CD4-positive, alpha-beta memory T cell (primary cell): ENCODE data around the gene TNFAIP3. TPM values are rescaled to one million over a fixed set of nuclear protein-coding genes. Genes with fewer than 3 reads are reported as not detected.
A peak's percentile ranks its signal among the peaks of the same experiment; 100 is the strongest.

Experiments used
- CTCF ChIA-PET: fragments of 350-600 bp; sonication (Branson Sonifier 250); formaldehyde crosslinking; loops from one replicate; lab custom pipeline; 2021; ENCODE audit warnings: inconsistent platforms; ENCODE audit not compliant: partially characterized antibody; lab: Charles Lee
- POLR2A ChIA-PET: fragments of 350-600 bp; sonication (Branson Sonifier 250); formaldehyde crosslinking; loops from one replicate; lab custom pipeline; 2021; ENCODE audit not compliant: partially characterized antibody; lab: Charles Lee
- DNase-seq, 5 donors: peaks; one replicate each; pipeline versions ENCODE4 v3.0.0 to v3.0.0-alpha.2; 2020 to 2022; ENCODE audit warnings: mixed read lengths in 1 of 5
- H3K27ac ChIP-seq: one replicate; pipeline ENCODE4 v1.7.0; 2013; ENCODE audit warnings: low read depth, low read length
- H3K27me3 ChIP-seq: 2 replicates; pipeline ENCODE4 v1.7.0; 2013; ENCODE audit warnings: mild to moderate bottlenecking, low read length, moderate library complexity; ENCODE audit not compliant: insufficient read depth
- H3K36me3 ChIP-seq: 2 replicates; pipeline ENCODE4 v1.7.0; 2013; ENCODE audit warnings: mild to moderate bottlenecking, low read length, moderate library complexity; ENCODE audit not compliant: insufficient read depth
- H3K4me1 ChIP-seq: 2 replicates; pipeline ENCODE4 v1.7.0; 2013; ENCODE audit warnings: mild to moderate bottlenecking, low read length, moderate library complexity; ENCODE audit not compliant: insufficient read depth
- H3K4me3 ChIP-seq, 2 donors: one replicate each; pipeline ENCODE4 v1.7.0; 2013; ENCODE audit warnings: low read length in 2 of 2, mild to moderate bottlenecking in 1 of 2
- H3K9me3 ChIP-seq, 2 donors: one replicate each; pipeline ENCODE4 v1.7.0; 2013; ENCODE audit warnings: low read length in 2 of 2, control low read depth in 1 of 2; ENCODE audit not compliant: control insufficient read depth in 1 of 2
- H3K27ac Mint-ChIP-seq, 7 donors: one replicate each; pipeline ENCODE4 v1.8.0; 2020 to 2021; ENCODE audit warnings: mixed read lengths in 7 of 7, mild to moderate bottlenecking in 6 of 7, inconsistent platforms in 3 of 7, moderate library complexity in 3 of 7
- H3K27me3 Mint-ChIP-seq, 2 donors: one replicate each; pipeline ENCODE4 v1.8.0; 2020 to 2021; ENCODE audit warnings: mixed read lengths in 2 of 2
- H3K36me3 Mint-ChIP-seq, 2 donors: one replicate each; pipeline ENCODE4 v1.8.0; 2020 to 2021; ENCODE audit warnings: mixed read lengths in 2 of 2, inconsistent platforms in 1 of 2, mild to moderate bottlenecking in 1 of 2
- H3K4me1 Mint-ChIP-seq, 4 donors: one replicate each; pipeline ENCODE4 v1.8.0; 2020 to 2021; ENCODE audit warnings: mixed read lengths in 4 of 4, mild to moderate bottlenecking in 1 of 4
- H3K4me3 Mint-ChIP-seq, 8 donors: one replicate each; pipeline ENCODE4 v1.8.0; 2020 to 2021; ENCODE audit warnings: mixed read lengths in 8 of 8, mild to moderate bottlenecking in 7 of 8, moderate library complexity in 6 of 8, inconsistent platforms in 3 of 8
- H3K9me3 Mint-ChIP-seq, 8 donors: one replicate each; pipeline ENCODE4 v1.8.0; 2020 to 2021; ENCODE audit warnings: mixed read lengths in 8 of 8, mild to moderate bottlenecking in 5 of 8, inconsistent platforms in 3 of 8, moderate library complexity in 1 of 8
- intact Hi-C: fragments of 100-400 bp; cut with micrococcal nuclease; formaldehyde crosslinking; loops from one replicate; pipeline ENCODE4 v1.15.1; 2023
- polyA plus RNA-seq, 2 donors: library from polyadenylated mRNA; unstranded; fragments of 300-500 nt; fragmentation: Illumina TruSeq; gene quantifications; one replicate each; pipeline ENCODE4 v1.2.3, GENCODE V29; 2021
- total RNA-seq, 2 experiments: library from RNA; stranded (reverse); gene quantifications; one replicate each; pipeline ENCODE4 v1.2.3, GENCODE V29; 2021

The TNFAIP3 gene
- total and polyA plus RNA-seq, 4 experiments from 2014 or later = 112 to 318 (median 155) TPM

GRCh38 chr6:137907170-137907569, 40.1 kb downstream of the TNFAIP3 start:
- peaks cover 12 to 35% (median 18%) of the 10 kb centered on the region in 4 donors for H3K4me1 Mint-ChIP-seq
- peak overlapping the region in 1 of 8 donors; percentile 22 for H3K4me3 Mint-ChIP-seq
- no peak for DNase-seq
- H3K9me3 ChIP-seq = no peaks in the 10 kb centered on the region
- no peaks in the 10 kb centered on the region for H3K36me3 ChIP-seq
- no peaks in the 10 kb centered on the region for H3K9me3 Mint-ChIP-seq
- H3K4me1 ChIP-seq = peaks cover 15% of the 10 kb centered on the region
- H3K27me3 Mint-ChIP-seq = peaks cover 2 to 3% of the 10 kb centered on the region in 2 donors
- H3K4me3 ChIP-seq = no peak overlapping the region
- ChIA-PET CTCF (no interaction called here), POLR2A (no interaction called here)
- H3K27ac ChIP-seq = no peak overlapping the region
- H3K36me3 Mint-ChIP-seq = no peaks in the 10 kb centered on the region
- intact Hi-C loops = no loop called here
- H3K27ac Mint-ChIP-seq = no peak overlapping the region
- H3K27me3 ChIP-seq = no peaks in the 10 kb centered on the region

GRCh38 chr6:137909533-137909932, 42.5 kb downstream of the TNFAIP3 start:
- Mint-ChIP-seq H3K27me3 (peaks cover 2 to 3% of the 10 kb centered on the region in 2 donors), H3K27ac (no peak overlapping the region), H3K4me1 (peaks cover 10 to 28% (median 15%) of the 10 kb centered on the region in 4 donors), H3K36me3 (no peaks in the 10 kb centered on the region), H3K9me3 (peaks cover 2 to 10% (median 7%) of the 10 kb centered on the region in 8 donors), H3K4me3 (no peak overlapping the region)
- no peak overlapping the region for H3K4me3 ChIP-seq
- H3K4me1 ChIP-seq = peaks cover 10% of the 10 kb centered on the region
- no peaks in the 10 kb centered on the region for H3K27me3 ChIP-seq
- intact Hi-C loops = no loop called here
- ChIA-PET CTCF (interaction anchor here (0.9 kb wide), 1 partner anchor 15 kb away, joined by 4 read pairs; no protein-coding TSS in a partner anchor), POLR2A (interaction anchor here (1.5 kb wide), 1 partner anchor 42 kb away, joined by 3 read pairs; no protein-coding TSS in a partner anchor)
- H3K36me3 ChIP-seq = no peaks in the 10 kb centered on the region
- no peak for DNase-seq
- H3K27ac ChIP-seq = no peak overlapping the region
- H3K9me3 ChIP-seq = no peaks in the 10 kb centered on the region

GRCh38 chr6:137910424-137910834, 43.4 kb downstream of the TNFAIP3 start:
- ChIA-PET POLR2A (no interaction called here), CTCF (interaction anchor here (1.5 kb wide), 1 partner anchor 9 kb away, joined by 3 read pairs; no protein-coding TSS in a partner anchor)
- no peak for DNase-seq
- Histone ChIP-seq H3K9me3 (no peaks in the 10 kb centered on the region), H3K4me3 (no peak overlapping the region), H3K27me3 (no peaks in the 10 kb centered on the region), H3K27ac (no peak overlapping the region), H3K4me1 (peaks cover 2% of the 10 kb centered on the region), H3K36me3 (no peaks in the 10 kb centered on the region)
- intact Hi-C loops = no loop called here
- Mint-ChIP-seq H3K9me3 (peaks cover 2 to 10% (median 7%) of the 10 kb centered on the region in 8 donors), H3K27me3 (peaks cover 2 to 3% of the 10 kb centered on the region in 2 donors), H3K36me3 (no peaks in the 10 kb centered on the region), H3K27ac (no peak overlapping the region), H3K4me1 (peaks cover 3 to 20% (median 8%) of the 10 kb centered on the region in 4 donors), H3K4me3 (no peak overlapping the region)

GRCh38 chr6:137910843-137911456, 43.9 kb downstream of the TNFAIP3 start:
- Histone ChIP-seq H3K9me3 (no peaks in the 10 kb centered on the region), H3K27me3 (no peaks in the 10 kb centered on the region), H3K4me1 (no peaks in the 10 kb centered on the region), H3K36me3 (no peaks in the 10 kb centered on the region), H3K4me3 (no peak overlapping the region), H3K27ac (no peak overlapping the region)
- peaks cover 2 to 3% of the 10 kb centered on the region in 2 donors for H3K27me3 Mint-ChIP-seq
- peaks cover 2 to 10% (median 7%) of the 10 kb centered on the region in 8 donors for H3K9me3 Mint-ChIP-seq
- intact Hi-C loops = no loop called here
- H3K4me3 Mint-ChIP-seq = no peak overlapping the region
- no peak for DNase-seq
- H3K4me1 Mint-ChIP-seq = peaks cover 1 to 18% (median 6%) of the 10 kb centered on the region in 4 donors
- no peaks in the 10 kb centered on the region for H3K36me3 Mint-ChIP-seq
- ChIA-PET POLR2A (no interaction called here), CTCF (interaction anchor here (1.5 kb wide), 1 partner anchor 10 kb away, joined by 3 read pairs; no protein-coding TSS in a partner anchor)
- H3K27ac Mint-ChIP-seq = no peak overlapping the region

GRCh38 chr6:137911675-137912191, 44.7 kb downstream of the TNFAIP3 start:
- H3K27me3 ChIP-seq = no peaks in the 10 kb centered on the region
- Mint-ChIP-seq H3K4me3 (no peak overlapping the region), H3K9me3 (peaks cover 2 to 10% (median 7%) of the 10 kb centered on the region in 8 donors), H3K27ac (no peak overlapping the region), H3K27me3 (peaks cover 2 to 3% of the 10 kb centered on the region in 2 donors), H3K36me3 (no peaks in the 10 kb centered on the region), H3K4me1 (peaks cover 1 to 12% (median 6%) of the 10 kb centered on the region in 4 donors)
- POLR2A ChIA-PET = interaction anchor here (1.0 kb wide), 1 partner anchor 14 kb away, joined by 3 read pairs; no protein-coding TSS in a partner anchor
- no peak overlapping the region for H3K27ac ChIP-seq
- DNase-seq = no peak
- H3K36me3 ChIP-seq = no peaks in the 10 kb centered on the region
- no peaks in the 10 kb centered on the region for H3K4me1 ChIP-seq
- CTCF ChIA-PET = interaction anchor here (1.5 kb wide), 1 partner anchor 10 kb away, joined by 3 read pairs; no protein-coding TSS in a partner anchor
- no peak overlapping the region for H3K4me3 ChIP-seq
- no peaks in the 10 kb centered on the region for H3K9me3 ChIP-seq
- intact Hi-C loops = no loop called here

GRCh38 chr6:137912813-137913212, 45.8 kb downstream of the TNFAIP3 start:
- CTCF ChIA-PET = no interaction called here
- no peak overlapping the region for H3K4me3 ChIP-seq
- H3K36me3 Mint-ChIP-seq = no peaks in the 10 kb centered on the region
- no peaks in the 10 kb centered on the region for H3K36me3 ChIP-seq
- H3K9me3 ChIP-seq = no peaks in the 10 kb centered on the region
- no peak overlapping the region for H3K27ac ChIP-seq
- peaks cover 0 to 12% (median 6%) of the 10 kb centered on the region in 4 donors for H3K4me1 Mint-ChIP-seq
- no peak overlapping the region for H3K27ac Mint-ChIP-seq
- H3K4me1 ChIP-seq = no peaks in the 10 kb centered on the region
- DNase-seq = no peak
- intact Hi-C loops = no loop called here
- POLR2A ChIA-PET = interaction anchor here (1.0 kb wide), 1 partner anchor 13 kb away, joined by 3 read pairs; no protein-coding TSS in a partner anchor
- H3K27me3 ChIP-seq = no peaks in the 10 kb centered on the region
- no peak overlapping the region for H3K4me3 Mint-ChIP-seq
- peaks cover 2 to 3% of the 10 kb centered on the region in 2 donors for H3K27me3 Mint-ChIP-seq
- peaks cover 2 to 10% (median 7%) of the 10 kb centered on the region in 8 donors for H3K9me3 Mint-ChIP-seq

- no peak overlapping the region for H3K27ac ChIP-seq
- H3K4me1 ChIP-seq = no peaks in the 10 kb centered on the region
- no peak overlapping the region for H3K4me3 ChIP-seq
- no peak for DNase-seq
- intact Hi-C loops = no loop called here
- ChIA-PET POLR2A (no interaction called here), CTCF (no interaction called here)
- no peak overlapping the region for H3K4me3 Mint-ChIP-seq
- H3K27ac Mint-ChIP-seq = peak overlapping the region in 1 of 7 donors; percentile 32
- peaks cover 2 to 10% (median 7%) of the 10 kb centered on the region in 8 donors for H3K9me3 Mint-ChIP-seq
- no peaks in the 10 kb centered on the region for H3K36me3 Mint-ChIP-seq
- H3K27me3 Mint-ChIP-seq = peaks cover 3% of the 10 kb centered on the region in 2 donors
- no peaks in the 10 kb centered on the region for H3K36me3 ChIP-seq
- H3K27me3 ChIP-seq = no peaks in the 10 kb centered on the region
- no peaks in the 10 kb centered on the region for H3K9me3 ChIP-seq
- H3K4me1 Mint-ChIP-seq = peaks cover 0 to 10% (median 6%) of the 10 kb centered on the region in 4 donors
Observed at GRCh38 chr6:137913434-137913833, 46.4 kb downstream of the TNFAIP3 start.
